GM18517 (cell line): ENCODE data around the gene FTL.

Source experiments
- ATAC-seq: cut with Tn5 transposase; IDR thresholded peaks from one replicate; pipeline ENCODE4 v1.9.1; 2021; ENCODE audit warnings: mild to moderate bottlenecking, moderate library complexity; ENCODE audit not compliant: unreplicated experiment

The FTL gene

DNA sequence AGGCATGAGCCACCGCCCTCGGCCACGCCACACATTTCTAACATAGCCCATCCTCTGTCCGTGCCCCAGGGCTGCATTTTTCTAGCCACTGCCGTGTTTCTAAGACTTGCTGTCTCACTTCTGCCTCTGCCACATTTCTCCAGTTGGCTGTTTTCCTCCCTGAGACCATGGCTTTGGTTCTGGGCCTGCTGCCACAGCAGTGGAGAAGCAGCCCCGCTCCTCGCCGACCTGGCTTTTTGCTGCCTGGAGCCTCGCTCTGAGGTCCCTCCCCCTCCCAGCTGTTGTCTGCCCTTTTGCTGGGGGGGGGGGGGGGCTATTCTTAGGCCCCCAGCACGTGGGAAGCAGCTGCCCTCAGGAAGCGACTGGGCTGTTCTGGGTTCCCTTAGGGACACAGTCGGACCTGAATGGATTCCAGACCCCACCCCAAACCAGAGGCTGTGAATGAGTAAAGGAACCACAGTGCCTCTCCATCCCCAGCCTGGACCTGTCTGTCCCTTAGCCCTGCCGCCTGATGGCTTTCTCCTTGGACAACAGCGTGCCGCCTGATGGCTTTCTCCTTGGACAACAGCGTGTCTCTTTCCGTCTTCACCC, 24.7 kb downstream of the FTL start:
- no peak for ATAC-seq

GRCh38 chr19:48990400-48990799, 25.3 kb downstream of the FTL start:
- ATAC-seq = no peak

- ATAC-seq = no peak
Measured at GRCh38 chr19:48991011-48991609, 26.0 kb downstream of the FTL start.

DNA sequence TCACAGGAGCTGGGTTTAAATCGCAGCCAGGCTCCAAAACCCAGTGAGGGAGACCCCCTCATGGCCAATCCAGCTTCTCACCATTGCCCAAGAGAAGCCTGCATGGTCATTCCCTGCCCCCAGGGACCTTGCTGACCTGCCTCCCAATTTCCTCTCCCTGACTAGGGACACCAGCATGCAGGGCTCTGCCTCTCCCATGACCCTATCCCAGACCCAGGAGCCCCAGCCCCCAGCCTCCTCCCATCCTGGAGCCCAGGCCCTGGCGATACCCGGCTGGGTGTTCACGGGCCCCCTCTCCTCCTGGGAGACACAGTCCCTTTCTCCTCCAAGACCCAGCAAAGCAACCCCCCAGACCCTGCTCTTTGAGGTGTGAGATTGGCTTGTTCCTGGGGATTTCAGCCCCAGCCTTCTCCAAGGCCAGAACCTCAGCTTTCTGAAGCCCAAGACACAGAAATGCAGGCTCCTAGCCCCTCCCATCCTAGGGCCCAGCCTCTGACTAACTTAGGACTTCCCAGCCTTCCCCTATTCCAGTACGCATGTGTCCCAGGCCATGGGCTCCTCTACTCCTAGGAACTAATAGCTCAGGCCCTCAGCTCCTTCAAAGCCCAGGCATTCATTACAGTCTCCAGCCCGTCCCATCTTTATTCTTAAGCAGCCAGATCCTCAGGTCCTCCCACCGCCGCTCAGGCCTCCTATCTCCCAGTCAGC, 26.9 kb downstream of the FTL start:
- no peak for ATAC-seq

DNA sequence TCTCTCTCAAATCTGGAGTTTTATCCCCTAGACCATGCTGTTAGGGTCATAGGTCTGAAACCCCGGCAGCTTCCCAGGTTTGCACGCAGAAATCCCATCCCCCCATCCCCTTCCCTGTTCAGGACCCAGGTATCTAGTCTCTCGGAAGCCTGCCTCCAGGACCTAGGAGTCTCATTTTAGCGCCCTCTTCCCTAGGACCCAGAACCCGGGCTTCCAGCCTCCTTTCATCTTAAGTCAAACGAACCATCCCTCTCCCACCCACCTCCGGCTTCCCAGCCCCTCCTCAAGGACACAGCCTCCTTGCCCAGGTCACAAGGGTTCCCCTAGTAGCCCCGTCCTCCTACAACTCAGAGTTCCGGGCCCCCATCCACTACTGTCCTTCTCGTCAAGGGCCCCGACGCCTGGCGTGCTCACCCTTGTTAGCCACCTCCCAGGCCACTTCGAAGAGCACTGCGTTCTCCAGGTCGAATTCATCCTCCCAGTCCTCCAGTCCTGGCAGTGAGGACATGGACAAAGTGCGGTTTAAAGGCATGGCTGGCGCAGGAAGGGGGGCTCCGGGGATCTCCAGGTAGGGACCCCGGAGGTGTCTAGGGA, 27.6 kb downstream of the FTL start:
- no peak for ATAC-seq

DNA sequence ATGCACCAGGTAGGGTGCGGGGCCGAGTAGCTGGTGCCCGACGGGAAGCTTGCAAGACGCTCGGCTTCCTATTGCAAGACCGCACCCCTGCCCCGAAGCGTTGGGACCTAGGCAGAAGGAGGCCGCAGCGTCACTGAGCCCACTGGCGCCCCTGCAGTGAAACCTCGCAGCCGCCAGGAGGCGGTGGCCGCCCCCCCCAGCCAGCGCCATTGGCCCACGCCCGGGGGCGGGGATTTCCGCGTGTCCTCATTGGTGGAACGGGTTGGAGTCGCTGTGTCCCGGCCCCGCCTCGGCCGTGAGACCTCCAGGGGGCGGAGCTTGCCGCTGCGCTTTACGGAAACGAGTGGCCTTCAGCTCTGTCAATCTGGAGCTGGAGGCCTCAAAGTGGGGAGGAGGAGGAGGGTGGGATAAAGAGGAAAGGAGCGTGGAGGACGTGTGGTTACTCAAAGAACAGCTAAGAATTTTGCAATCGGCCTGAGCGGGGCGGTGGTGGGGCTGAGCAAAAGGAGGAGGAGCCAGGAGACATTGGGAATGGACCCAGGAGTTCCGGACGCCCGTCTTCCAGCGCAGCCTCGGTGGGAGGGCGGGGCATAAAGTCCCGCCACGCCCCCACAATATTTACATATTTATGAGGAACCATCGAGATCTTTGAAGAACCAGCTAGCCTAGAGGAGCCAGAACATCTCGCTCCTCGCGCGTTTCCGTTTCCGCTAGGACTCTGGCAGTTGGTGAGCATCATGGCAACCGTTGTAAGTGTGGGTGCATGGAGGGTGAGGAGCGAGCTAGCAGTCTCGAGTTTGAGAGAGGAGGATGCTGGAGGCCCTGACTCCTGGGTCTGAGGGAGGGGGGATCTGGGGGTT, 28.3 kb downstream of the FTL start, which contains the start of the genes GYS1 and RUVBL2:
GYS1 (minus strand) TSS at position 135 of the 860 bp plus-strand sequence. CDS start 197 bp downstream, outside the sequence.
RUVBL2 (plus strand) TSS at position 713 of the 860 bp plus-strand sequence; CDS start at position 738, 25 bp downstream.
- ATAC-seq = peak; percentile 87

DNA sequence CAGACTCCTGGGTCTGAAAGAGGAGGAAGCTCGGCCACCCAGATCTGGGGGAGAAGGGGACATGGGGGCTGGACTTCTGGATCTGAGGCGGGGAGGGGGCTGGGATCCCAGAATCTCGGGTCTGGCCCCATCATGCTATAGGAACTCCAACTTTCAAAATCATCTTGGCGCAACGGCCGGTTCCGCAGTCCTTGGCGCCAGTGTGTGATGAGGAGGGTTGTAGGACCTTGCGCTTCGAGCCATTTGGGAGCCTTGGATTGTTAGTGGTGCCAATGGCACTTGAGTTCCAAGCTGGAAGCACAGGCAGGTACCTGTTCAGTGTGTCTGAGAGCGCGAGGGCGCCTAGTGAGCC, 28.9 kb downstream of the FTL start:
- no peak for ATAC-seq

- ATAC-seq = no peak
Measured at GRCh38 chr19:48997972-48998371, 32.9 kb downstream of the FTL start.

DNA sequence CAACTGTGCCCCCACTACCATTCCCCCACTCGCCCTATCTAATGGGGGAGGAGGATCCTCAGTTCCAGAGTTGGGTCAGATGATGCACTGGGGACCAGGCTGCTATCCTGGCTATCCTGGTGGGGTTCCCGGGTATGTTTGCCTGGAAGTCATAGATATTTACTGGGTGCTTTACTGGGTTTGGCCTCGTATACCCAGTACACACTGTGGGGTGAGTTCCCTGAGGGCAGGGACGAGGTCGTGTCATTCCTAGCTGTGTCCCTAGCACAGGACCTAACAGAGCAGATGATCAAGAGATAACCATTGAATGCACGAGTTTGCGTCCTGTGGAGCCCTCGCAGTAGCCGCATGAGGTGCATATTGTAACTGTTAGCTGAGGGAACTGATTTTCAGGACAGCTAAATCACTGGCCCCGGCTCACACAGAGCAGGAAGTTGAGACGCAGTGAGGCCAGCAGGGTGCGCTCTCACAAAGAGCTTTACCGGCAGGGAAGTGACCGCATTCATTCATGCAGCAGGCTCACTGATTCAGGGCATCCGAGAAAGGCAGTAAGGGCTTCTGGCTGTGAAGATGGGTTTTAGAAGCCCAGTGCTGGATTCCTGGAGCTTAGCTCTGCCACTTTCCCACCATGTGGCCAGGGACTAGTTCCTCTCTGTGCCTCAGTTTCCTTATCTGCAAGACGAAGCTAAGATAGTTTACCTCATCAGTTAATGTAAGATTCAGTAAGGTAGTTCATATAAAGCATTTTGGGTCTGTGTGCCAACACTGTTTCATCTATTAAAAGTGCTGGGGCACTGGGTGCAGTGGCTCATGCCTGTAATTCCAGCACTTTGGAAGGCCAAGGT, 34.6 kb downstream of the FTL start:
- no peak for ATAC-seq

GRCh38 chr19:49004133-49004532, 39.0 kb downstream of the FTL start:
- ATAC-seq = no peak

GRCh38 chr19:49004964-49005614, 40.0 kb downstream of the FTL start:
- ATAC-seq = no peak

DNA sequence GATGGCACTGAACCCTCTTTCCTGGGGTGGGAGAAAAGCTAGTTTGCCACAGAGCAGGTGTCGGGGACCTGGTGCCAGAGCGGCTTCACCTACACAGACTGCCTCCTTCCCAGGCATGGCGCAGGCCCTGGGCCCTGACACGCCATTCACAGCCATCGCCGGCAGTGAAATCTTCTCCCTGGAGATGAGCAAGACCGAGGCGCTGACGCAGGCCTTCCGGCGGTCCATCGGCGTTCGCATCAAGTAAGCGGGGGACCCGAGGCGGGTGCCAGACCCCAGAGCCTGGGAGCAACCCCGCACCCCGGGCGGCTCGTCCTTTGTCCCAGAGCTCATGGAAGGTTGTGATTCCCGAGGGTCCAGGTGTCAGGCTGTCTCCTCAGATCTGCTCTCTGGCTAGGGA, 41.8 kb downstream of the FTL start:
- ATAC-seq = no peak

DNA sequence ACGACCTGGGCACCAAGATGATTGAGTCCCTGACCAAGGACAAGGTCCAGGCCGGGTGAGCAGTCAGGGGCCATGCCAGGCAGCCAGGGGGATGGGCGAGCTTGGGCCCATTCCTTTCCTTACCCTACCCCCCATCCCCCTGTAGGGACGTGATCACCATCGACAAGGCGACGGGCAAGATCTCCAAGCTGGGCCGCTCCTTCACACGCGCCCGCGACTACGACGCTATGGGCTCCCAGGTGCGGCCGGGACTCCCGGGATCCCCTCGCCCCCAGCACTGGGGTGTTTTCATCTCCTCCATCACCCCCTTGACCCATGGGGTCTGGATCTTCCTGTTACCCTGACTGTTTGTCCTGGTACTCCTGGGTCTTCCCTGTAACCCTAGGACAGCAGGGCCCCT, 44.7 kb downstream of the FTL start:
- no peak for ATAC-seq

- no peak for ATAC-seq
Measured at GRCh38 chr19:49010453-49010852, 45.3 kb downstream of the FTL start.

- no peak for ATAC-seq
Measured at GRCh38 chr19:49011194-49011593, 46.1 kb downstream of the FTL start.

DNA sequence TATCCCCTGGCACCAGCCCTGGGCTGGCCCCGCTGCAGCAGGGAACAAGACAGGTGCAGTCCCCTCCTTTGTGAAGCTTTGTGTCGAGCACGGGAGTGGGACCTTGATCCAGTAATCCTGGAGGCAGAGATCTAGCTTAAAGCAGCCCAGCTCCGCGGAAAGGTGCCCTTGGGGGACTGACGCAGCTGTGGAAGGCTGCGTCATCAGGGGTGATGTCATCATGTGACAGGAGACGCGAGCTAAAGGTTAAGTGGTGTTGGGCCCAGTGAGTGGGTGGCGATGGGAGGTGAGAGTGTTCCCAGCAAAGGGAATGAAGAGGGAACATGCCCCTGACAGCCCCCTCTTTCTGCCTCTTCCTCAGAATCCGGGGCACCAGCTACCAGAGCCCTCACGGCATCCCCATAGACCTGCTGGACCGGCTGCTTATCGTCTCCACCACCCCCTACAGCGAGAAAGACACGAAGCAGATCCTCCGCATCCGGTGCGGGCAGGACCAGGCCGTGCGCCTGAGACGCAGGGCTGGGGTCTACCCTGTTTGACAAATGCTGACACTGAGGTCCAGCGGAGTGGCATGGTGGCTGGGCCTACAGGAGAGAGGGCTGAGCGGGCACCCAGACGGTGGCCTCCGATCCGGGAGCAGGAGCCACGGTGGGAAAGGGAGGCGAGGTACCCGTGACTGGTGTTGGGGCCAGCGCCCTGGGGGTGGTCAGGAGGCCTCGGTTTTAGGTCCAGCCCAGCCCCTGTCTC, 49.2 kb downstream of the FTL start:
- ATAC-seq = no peak

GRCh38 chr19:49014870-49015255, 49.8 kb downstream of the FTL start:
- no peak for ATAC-seq

DNA sequence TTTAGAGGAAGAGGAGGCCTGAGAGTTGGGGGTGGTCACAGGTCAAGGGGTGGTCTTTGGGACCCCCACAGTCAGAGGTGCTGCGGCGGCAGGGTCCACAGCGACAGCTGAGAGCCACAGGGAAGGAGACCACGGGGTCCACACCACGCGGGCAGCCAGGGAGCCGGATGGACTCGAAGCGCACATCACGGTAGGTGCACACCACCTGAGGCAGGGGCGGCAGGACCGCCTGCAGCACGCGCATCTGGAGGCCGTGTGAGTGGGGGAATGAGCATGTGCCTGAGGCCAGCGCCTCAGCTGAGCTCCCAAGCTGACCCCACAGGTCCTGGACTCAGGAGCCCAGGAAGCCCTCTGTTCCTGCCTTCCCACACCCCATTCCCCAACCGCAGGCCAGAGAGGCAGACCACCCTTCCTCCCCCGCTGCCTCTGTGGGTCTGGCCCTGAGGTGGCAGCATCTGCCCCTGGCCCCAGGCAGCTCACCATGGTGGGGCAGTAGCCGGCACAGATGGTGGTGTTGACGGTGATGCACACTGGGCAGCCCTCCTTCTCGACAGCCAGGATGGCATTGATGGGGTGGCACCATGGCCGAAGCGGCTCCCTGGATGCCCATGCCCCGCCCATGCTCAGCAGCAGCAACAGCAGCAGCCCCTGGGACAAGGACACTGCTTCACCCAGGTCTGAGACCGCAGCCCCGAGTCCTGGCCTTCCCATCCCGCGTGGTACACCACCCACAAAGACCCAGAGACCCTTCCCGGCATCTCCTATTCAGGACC, 51.1 kb downstream of the FTL start:
- ATAC-seq = no peak
